ENCODE results near the gene APOBEC2. TPM values are rescaled to one million over a fixed set of nuclear protein-coding genes. Genes with fewer than 3 reads are reported as not detected.

APOBEC2 gene
- total and polyA plus RNA-seq, 2 of the 13 experiments (the other 11 are each of a cell fraction or from before 2014, with no cell fraction given): 0.09 TPM; not detected in 1

- TF ChIP-seq ZXDC (CRISPR knock-in tag; IDR thresholded peaks at IDR 0.05) (no peak), ZNF672 (CRISPR knock-in tag; IDR thresholded peaks at IDR 0.05) (no peak), FOXA3 (CRISPR knock-in tag; IDR thresholded peaks at IDR 0.05) (peak; percentile 40; the same call in 1 of the 2 replicates), NR0B2 (CRISPR knock-in tag; IDR thresholded peaks at IDR 0.05) (peak; percentile 33; the same call in 1 of the 2 replicates), ZNF142 (CRISPR knock-in tag; IDR thresholded peaks at IDR 0.05) (peak; percentile 60; the same call in 1 of the 2 replicates), ZBTB26 (CRISPR knock-in tag; IDR thresholded peaks at IDR 0.05; ENCODE audit: borderline replicate concordance) (no peak), ZNF597 (CRISPR knock-in tag; IDR thresholded peaks at IDR 0.05) (no peak), PRDM4 (CRISPR knock-in tag; IDR thresholded peaks at IDR 0.05; ENCODE audit: borderline replicate concordance) (no peak), ATRX (CRISPR knock-in tag; IDR thresholded peaks at IDR 0.05; ENCODE audit: borderline replicate concordance) (no peak), ZNF484 (CRISPR knock-in tag; IDR thresholded peaks at IDR 0.05; ENCODE audit: borderline replicate concordance, low read depth) (no peak), ZNF275 (CRISPR knock-in tag; IDR thresholded peaks at IDR 0.05; ENCODE audit: borderline replicate concordance) (peak; percentile 66; the same call in 1 of the 2 replicates)
Observed at GRCh38 chr6:41027799-41028560, 25.0 kb upstream of the APOBEC2 start (continued).
